ENCODE measurements around the gene NR5A2.

GRCh38 chr1:200211157-200211556 lies 183.6 kb downstream of the NR5A2 start:
- TF ChIP-seq CTCF (IDR thresholded peaks at IDR 0.05; ENCODE audit: low read length): no peak
- no peak for TF ChIP-seq EZH2 (IDR thresholded peaks at IDR 0.05; ENCODE audit: borderline replicate concordance, low read length)

Data from OCI-LY1 (cell line).